ENCODE data around the gene CST9.

DNA sequence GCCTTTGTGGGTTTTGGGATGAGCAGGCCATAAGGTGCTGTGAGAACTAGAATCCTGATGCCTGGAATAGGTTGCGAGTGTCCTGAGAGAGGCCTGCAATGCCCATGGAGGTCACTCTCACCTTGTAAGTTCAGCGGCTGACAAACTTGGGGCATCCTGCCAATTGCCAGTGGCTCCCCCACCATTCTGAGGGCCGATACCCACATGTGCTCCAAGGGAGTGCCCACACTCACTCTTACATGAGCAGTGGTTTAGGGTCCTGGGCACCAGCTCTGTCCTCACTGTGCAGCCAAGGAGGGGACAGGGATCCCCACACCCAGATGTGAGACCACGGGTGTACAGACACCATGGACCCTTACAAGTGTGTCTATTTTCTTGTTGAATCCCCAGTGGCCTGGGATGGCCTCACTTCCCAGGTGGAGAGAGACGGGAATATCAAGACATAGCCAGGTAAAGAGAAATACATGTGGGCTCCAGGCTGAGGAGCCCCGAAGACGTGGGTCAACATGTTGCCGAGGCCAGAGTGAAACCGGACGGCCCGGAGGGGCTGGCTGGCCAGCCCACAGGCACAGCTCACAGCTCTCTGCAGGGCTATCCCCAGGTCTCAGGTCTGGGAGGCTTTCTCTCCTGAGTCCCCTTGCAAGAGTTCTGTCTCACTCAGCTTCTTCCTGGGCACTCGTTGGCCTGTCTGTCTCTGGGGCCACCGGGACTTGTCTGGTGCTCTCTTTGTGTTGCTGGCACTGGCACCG is 2.0 kb upstream of the CST9 start:
- no peak for TF ChIP-seq CTCF (optimal IDR thresholded peaks at IDR 0.05 in 1 of 3, IDR thresholded peaks at IDR 0.05 in 1 of 3, conservative IDR thresholded peaks at IDR 0.05 in 1 of 3; ENCODE audit: extremely low read depth in 1 of 3, insufficient read depth in 2 of 3, low read length in 3 of 3)
- no peak for TF ChIP-seq EZH2 (IDR thresholded peaks at IDR 0.05; ENCODE audit: low read length)
